Subcutaneous adipose tissue (tissue), 4 donors: ENCODE results near the gene TMEM131L. TPM values are rescaled to one million over a fixed set of nuclear protein-coding genes. Genes with fewer than 3 reads are reported as not detected.

ENCODE experiments used
- total RNA-seq, 4 donors: library from RNA; depleted of rRNA; stranded (reverse); fragments of >200 nt; gene quantifications; one replicate each; pipeline ENCODE4 v1.1.0, GENCODE V29; 2016
- TF ChIP-seq, protein P1 (sequence below): fragments of 450-650 bp; IDR thresholded peaks from one replicate; pipeline ENCODE4 v1.5.1; 2016; ENCODE audit warnings: low read depth, mild to moderate bottlenecking, control low read depth, antibody characterized with exemption, moderate library complexity

TMEM131L gene
- total RNA-seq, 4 donors from 2014 or later = 24.7 to 43.5 (median 34.3) TPM

DNA sequence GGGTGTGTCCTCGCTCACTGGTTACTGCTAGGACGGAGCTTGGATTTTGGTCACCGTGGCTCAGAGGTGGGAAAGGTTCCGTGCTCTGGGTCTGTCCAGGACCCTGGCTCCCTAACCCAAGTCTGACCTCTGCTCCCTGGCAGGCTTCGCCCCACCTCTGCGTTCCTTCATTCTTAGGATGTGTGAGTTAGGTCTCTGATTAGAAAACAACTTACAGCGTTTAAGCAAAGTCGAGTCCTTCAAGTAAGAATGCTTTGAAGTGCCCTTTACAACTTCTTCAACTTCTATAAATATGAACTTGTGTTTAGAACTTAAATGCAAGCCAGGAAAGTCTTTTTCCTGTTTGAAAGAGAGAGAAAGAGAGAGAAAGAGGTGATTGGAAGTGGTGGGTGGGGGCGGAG, 218.8 kb downstream of the TMEM131L start:
- TF ChIP-seq, protein P1, sequence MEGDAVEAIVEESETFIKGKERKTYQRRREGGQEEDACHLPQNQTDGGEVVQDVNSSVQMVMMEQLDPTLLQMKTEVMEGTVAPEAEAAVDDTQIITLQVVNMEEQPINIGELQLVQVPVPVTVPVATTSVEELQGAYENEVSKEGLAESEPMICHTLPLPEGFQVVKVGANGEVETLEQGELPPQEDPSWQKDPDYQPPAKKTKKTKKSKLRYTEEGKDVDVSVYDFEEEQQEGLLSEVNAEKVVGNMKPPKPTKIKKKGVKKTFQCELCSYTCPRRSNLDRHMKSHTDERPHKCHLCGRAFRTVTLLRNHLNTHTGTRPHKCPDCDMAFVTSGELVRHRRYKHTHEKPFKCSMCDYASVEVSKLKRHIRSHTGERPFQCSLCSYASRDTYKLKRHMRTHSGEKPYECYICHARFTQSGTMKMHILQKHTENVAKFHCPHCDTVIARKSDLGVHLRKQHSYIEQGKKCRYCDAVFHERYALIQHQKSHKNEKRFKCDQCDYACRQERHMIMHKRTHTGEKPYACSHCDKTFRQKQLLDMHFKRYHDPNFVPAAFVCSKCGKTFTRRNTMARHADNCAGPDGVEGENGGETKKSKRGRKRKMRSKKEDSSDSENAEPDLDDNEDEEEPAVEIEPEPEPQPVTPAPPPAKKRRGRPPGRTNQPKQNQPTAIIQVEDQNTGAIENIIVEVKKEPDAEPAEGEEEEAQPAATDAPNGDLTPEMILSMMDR = no peak

Other genes starting within 250 kb of the TMEM131L start
- 1 to 10 TPM in 2 of 4 donors, not detected in 2; 1.9 to 2.1 TPM for gene MND1, start 121.7 kb upstream of the TMEM131L start, total RNA-seq
- gene TLR2, start 217.9 kb downstream of the TMEM131L start, total RNA-seq = 10 to 100 TPM; 21.7 to 91.5 (median 56.8) TPM